GM21515 (cell line): ENCODE measurements around the gene VEGFA.

Source experiments
- ATAC-seq: cut with Tn5 transposase; IDR thresholded peaks from one replicate; pipeline ENCODE4 v1.9.1; 2021; ENCODE audit not compliant: unreplicated experiment

Gene VEGFA

GRCh38 chr6:43820486-43820885, 50.5 kb downstream of the VEGFA start:
- ATAC-seq = no peak

GRCh38 chr6:43821101-43821886, 51.3 kb downstream of the VEGFA start:
- ATAC-seq = no peak

- no peak for ATAC-seq
These were observed 53.4 kb downstream of the VEGFA start for GRCh38 chr6:43823390-43823789.

GRCh38 chr6:43823879-43824702, 54.1 kb downstream of the VEGFA start:
- ATAC-seq = no peak

DNA sequence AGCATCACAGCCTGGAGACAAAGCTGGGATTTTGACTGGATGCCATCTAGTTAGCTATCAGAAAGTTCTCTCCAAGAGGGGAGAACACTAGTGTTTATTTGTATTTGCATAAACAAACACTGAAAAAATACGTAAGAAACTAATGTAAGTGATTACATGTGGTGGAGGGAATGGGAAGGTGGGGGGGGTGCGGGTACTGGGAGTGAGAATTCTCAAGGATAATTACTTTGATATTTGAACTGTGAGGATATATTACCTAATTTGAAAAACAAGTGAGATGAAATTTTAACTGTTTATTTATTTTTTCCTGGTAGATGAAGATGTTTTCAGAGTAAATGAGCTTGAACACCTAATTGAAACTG, 54.7 kb downstream of the VEGFA start:
- ATAC-seq = no peak

DNA sequence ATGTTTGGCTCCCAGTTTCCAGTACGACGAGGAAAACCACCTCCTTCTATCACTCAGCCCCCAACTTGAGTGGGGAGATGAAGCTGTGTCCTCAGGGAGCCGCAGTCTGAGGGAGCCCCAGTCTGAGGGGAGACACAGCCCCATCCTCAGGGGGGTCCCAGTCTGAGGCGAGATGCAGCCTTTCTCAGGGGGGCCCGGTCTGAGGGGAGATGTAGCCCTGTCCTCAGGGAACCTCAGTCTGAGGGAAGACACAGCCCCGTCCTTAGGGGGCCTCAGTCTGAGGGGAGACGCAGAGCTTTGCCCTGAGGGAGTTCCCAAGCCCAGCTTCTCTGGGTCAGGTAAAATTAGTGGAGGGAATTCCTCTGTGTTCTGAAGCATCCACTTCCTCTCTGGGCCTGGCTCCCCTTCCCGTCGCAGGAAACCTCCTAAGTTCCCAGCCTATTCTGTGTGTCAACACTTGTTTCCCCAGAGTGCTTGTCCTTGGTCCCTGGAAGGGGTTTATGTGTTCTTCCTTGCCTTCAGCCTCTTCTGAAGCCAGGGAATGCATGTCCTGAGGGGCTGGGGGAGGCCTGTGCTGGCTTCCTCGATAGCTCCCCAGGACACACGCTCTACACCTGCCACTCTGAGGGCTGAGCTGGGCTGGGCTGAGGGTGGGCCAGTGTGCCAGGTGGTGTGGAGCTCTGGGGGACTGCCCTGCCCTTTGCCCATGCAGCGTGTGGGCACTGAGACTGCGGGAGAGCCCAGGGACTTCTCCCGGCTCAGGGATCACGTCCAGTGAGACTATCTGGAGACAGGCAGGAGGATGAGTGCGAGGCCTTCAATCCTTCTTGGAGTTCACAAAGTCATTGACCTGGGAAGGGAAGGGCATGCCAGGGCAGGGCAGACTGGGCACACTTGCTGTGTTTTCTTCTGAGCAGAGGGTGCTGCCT, 55.4 kb downstream of the VEGFA start:
- no peak for ATAC-seq

DNA sequence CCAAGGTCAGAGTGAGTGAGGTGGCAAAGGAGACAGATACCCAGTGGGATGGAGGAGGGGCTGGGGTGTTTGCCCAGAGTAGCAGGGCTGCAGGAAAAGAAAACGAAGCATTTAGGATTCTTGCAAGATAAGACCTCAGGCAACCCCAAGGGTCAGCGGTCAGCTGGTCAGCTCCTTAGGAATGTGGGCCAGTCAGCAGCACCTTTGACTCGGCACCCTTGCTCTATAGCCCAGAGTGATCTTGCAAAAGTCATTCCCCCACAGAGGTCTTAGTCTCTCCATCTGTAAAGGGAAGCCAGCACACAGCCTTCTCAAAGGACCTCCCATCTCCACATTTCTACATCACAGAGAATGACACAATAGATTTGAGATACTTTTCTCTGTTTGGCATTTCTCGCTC, 56.7 kb downstream of the VEGFA start:
- no peak for ATAC-seq

GRCh38 chr6:43827898-43828297, 57.9 kb downstream of the VEGFA start:
- ATAC-seq = no peak

DNA sequence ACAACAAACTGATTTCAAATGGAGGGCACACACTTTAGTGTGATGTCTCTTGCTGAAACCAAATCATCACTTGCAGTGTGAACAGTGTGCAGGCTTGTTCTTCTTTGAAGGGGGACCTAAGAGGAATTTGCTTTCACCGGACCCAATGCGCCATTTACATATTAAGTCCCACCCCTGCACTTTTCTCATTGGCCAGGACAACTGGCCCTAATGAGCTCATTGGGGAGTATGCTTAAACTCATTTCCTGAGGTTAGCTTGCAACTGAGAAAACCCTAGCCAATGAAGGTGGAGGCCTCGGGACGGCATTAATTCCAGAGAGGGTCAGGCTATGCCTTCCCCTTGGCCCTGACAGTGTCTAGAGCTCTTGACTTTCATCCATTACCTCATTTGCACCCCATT, 58.7 kb downstream of the VEGFA start:
- ATAC-seq = no peak

GRCh38 chr6:43829470-43829869, 59.5 kb downstream of the VEGFA start:
- no peak for ATAC-seq

DNA sequence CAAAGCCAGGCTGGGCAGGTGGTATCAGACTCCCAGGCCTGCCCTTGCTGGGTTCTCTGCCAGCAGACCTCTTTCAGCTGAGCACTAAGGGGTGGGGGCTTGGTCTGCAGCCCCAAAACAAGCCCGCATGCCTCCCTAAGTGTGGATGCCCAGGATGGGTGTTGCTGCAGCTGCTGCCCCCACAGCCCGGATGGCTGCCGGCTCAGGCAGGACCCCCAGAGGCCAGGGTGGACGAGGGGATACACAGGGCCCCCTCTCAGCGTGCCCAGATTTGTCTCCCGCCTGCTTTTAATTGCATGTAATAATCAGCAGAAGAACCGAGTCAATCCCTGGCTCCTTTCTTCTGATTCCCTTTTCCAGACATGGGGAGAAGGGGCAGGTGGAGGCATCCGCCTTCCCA, 60.8 kb downstream of the VEGFA start:
- ATAC-seq = no peak

DNA sequence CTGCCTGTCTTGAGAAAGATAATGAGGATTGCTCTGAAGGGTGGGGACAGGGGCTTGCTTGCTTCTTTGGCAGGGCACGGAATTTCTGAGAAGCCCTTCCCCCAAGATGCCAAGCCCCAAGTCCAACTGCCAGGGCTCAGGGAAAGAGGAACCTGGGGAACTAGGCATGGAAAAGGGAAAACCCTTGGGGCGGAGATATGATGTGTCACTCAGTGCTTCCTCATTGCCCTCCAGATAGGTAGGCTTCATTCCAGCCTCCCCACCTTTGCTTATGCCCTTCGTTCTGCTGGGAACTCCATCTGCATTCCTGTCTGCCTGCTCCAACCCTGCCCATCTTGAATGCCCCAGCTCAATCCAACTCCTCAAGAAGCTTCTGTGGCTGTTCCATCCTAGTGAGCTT, 61.2 kb downstream of the VEGFA start:
- ATAC-seq = no peak

GRCh38 chr6:43833223-43833995, 63.4 kb downstream of the VEGFA start:
- no peak for ATAC-seq

GRCh38 chr6:43833996-43834390, 64.0 kb downstream of the VEGFA start:
- ATAC-seq = no peak

DNA sequence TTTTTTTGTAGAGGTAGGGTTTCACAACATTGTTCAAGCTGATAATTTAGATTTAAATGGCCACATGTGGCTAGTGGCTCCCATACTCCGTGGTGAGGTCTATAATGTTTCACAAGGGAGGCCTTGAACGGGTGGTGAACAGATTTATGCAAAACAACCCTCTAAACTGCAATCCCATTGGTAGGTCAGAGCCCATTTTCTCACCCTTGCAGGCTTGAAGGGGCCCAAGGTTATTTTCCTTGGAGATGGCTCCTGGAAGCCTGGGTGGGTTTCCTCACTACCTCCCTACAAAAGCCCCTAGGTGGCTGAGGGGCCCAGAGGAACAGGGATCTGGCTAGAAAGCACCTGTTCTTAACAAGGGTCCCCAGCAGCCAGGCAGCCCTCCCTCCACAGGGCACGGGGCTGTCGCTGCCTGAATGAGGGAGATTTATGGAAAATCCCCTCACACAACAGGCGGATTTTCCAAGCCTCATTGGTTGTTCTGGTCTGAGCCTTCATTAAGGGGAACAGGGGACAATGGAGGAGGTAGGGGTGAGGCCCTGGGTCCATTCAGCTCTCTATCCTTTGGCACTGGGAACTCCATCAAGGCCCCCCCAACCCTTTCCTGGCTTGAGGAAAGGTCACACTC, 64.6 kb downstream of the VEGFA start:
- ATAC-seq = no peak

- ATAC-seq = no peak
These were observed 65.9 kb downstream of the VEGFA start for GRCh38 chr6:43835872-43836419.
